ENCODE results near the gene MMP1.

Gene MMP1

GRCh38 chr11:102810950-102811660, 13.1 kb upstream of the MMP1 start:
- TF ChIP-seq CTCF (IDR thresholded peaks at IDR 0.05; ENCODE audit: low read depth, low read length), result peak; percentile 73
- DNase-seq (ENCODE audit: low read depth, low spot score), result peak; percentile 27
- in situ Hi-C loops (cut with HindIII; ENCODE audit: low sequenced_read_pairs), result no loop called here
- no peak overlapping the region for H3K4me3 ChIP-seq (ENCODE audit: low read depth, low read length)

- H3K4me3 ChIP-seq (ENCODE audit: low read depth, low read length), result no peak overlapping the region
- in situ Hi-C loops (cut with HindIII; ENCODE audit: low sequenced_read_pairs), result no loop called here
- no peak for DNase-seq (ENCODE audit: low read depth, low spot score)
- TF ChIP-seq CTCF (IDR thresholded peaks at IDR 0.05; ENCODE audit: low read depth, low read length), result no peak
Measured at GRCh38 chr11:102809971-102810370, 12.0 kb upstream of the MMP1 start.

DNA sequence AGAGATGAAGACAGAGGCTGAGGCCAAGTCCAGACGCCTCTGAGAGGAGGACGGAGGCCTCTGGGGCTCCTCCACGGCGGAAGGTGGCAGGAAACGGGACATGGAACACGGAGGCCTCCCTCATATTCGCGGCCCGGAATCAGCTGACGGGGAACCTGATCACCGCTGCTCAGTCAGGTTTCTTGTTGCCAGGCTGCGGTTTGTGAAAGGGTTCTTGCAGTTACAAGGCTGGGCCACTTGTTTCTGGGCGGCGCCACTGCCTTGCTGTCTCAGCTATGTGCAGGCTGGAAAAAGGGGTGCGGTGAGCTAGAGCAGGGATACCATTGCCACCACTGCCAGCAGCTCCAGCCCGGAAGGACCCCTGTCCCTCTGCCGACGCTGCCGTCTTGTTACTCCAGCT, 10.0 kb upstream of the MMP1 start:
- TF ChIP-seq CTCF (IDR thresholded peaks at IDR 0.05; ENCODE audit: low read depth, low read length), result peak; percentile 48
- DNase-seq (ENCODE audit: low read depth, low spot score), result peak; percentile 32
- no peak overlapping the region for H3K4me3 ChIP-seq (ENCODE audit: low read depth, low read length)
- in situ Hi-C loops (cut with HindIII; ENCODE audit: low sequenced_read_pairs), result no loop called here

DNA sequence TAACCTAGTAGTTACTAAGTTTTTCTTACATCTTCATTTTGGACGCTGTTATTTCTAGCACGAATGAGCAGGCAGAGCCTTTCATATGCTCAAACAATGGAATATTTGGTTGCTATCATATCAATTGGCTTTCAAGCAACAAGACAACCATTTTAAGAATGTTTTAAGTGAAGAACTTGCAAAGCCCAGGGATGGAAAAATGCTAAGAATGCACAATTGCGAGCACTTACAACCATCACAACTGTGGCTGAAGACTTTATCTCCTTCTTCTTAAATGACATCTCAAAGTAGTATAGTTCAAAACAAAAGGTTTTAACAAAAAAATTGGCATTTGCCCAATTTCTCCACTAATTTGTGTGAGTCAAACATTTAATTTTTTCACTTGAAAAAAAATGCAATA, 8.3 kb upstream of the MMP1 start:
- peak; percentile 9 for DNase-seq (ENCODE audit: low read depth, low spot score)
- TF ChIP-seq CTCF (IDR thresholded peaks at IDR 0.05; ENCODE audit: low read depth, low read length), result no peak
- no peak overlapping the region for H3K4me3 ChIP-seq (ENCODE audit: low read depth, low read length)
- in situ Hi-C loops (cut with HindIII; ENCODE audit: low sequenced_read_pairs), result no loop called here

DNA sequence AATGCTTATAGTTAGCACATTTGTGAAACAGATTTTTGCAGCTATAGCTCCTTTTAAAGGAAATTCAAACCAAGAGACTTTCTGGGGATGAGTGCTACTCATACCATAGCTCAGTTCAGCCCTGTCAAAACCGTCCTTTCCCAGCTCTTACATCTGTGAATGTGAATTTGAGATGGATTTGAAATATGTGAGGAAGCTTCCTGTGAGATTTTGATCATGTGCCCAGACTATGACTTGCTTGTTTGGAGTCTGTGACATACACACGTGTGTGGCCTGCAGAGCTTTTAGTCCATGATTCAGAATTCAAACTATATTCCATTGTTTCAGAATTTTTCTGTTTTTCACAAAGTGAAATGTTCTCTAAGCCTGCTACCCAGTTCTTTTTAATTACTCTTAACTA, 4.4 kb upstream of the MMP1 start:
- in situ Hi-C loops (cut with HindIII; ENCODE audit: low sequenced_read_pairs), result no loop called here
- no peak for TF ChIP-seq CTCF (IDR thresholded peaks at IDR 0.05; ENCODE audit: low read depth, low read length)
- H3K4me3 ChIP-seq (ENCODE audit: low read depth, low read length), result no peak overlapping the region
- DNase-seq (ENCODE audit: low read depth, low spot score), result peak; percentile 70

- in situ Hi-C loops (cut with HindIII; ENCODE audit: low sequenced_read_pairs), result no loop called here
- no peak for TF ChIP-seq CTCF (IDR thresholded peaks at IDR 0.05; ENCODE audit: low read depth, low read length)
- DNase-seq (ENCODE audit: low read depth, low spot score), result no peak
- no peak overlapping the region for H3K4me3 ChIP-seq (ENCODE audit: low read depth, low read length)
Measured at GRCh38 chr11:102800767-102801166, 2.8 kb upstream of the MMP1 start.

Data from astrocyte of the spinal cord (primary cell).